ENCODE data around the gene TALDO1.

Gene TALDO1

GRCh38 chr11:801097-801780 lies 54.0 kb downstream of the TALDO1 start:
- DNase-seq (ENCODE audit: low read depth), result no peak

- DNase-seq (ENCODE audit: low read depth), result no peak
Observed at GRCh38 chr11:802018-802617, 54.9 kb downstream of the TALDO1 start.

- DNase-seq (ENCODE audit: low read depth), result no peak
Observed at GRCh38 chr11:802693-803466, 55.6 kb downstream of the TALDO1 start.

- DNase-seq (ENCODE audit: low read depth), result no peak
Observed at GRCh38 chr11:803467-803742, 56.1 kb downstream of the TALDO1 start.

GRCh38 chr11:803770-804598 lies 56.7 kb downstream of the TALDO1 start:
- DNase-seq (ENCODE audit: low read depth), result no peak

GRCh38 chr11:804599-804964 lies 57.3 kb downstream of the TALDO1 start:
- no peak for DNase-seq (ENCODE audit: low read depth)

GRCh38 chr11:808427-809286 lies 61.4 kb downstream of the TALDO1 start:
- DNase-seq (ENCODE audit: low read depth), result no peak

- DNase-seq (ENCODE audit: low read depth), result peak; percentile 93
Observed at GRCh38 chr11:809287-810039, 62.2 kb downstream of the TALDO1 start, which contains the start of gene RPLP2. Gene RPLP2, plus strand, starts transcription at chr11:809967. Its CDS starts 268 bp downstream, at chr11:810235.

GRCh38 chr11:810040-810567 lies 62.8 kb downstream of the TALDO1 start:
- DNase-seq (ENCODE audit: low read depth), result no peak

- no peak for DNase-seq (ENCODE audit: low read depth)
Observed at GRCh38 chr11:811446-812245, 64.4 kb downstream of the TALDO1 start.

- DNase-seq (ENCODE audit: low read depth), result no peak
Observed at GRCh38 chr11:812390-812789, 65.1 kb downstream of the TALDO1 start.

GRCh38 chr11:813072-813455 lies 65.8 kb downstream of the TALDO1 start:
- no peak for DNase-seq (ENCODE audit: low read depth)

- no peak for DNase-seq (ENCODE audit: low read depth)
Observed at GRCh38 chr11:813456-814096, 66.3 kb downstream of the TALDO1 start.
